Measurements from ENCODE around the gene ATP2A2. TPM values are rescaled to one million over a fixed set of nuclear protein-coding genes. Genes with fewer than 3 reads are reported as not detected.

ATP2A2 gene
- total and polyA plus RNA-seq, 2 experiments from 2014 or later, result 47.2 to 225 TPM

GRCh38 chr12:110244829-110245228 lies 36.2 kb upstream of the ATP2A2 start:
- DNase-seq (ENCODE audit: low spot score) (peak; percentile 87), ATAC-seq (peak; percentile 95)
- no peaks in the 10 kb centered on the region for H3K79me2 ChIP-seq (replicated peaks; ENCODE audit: insufficient read depth)
- no peaks in the 10 kb centered on the region for H3K36me3 ChIP-seq (ENCODE audit: insufficient read depth)
- no peak overlapping the region for H3K4me3 ChIP-seq
- H2AFZ ChIP-seq, result no peak overlapping the region
- peaks cover 4% of the 10 kb centered on the region; the same call in 1 of the 2 replicates for H3F3A ChIP-seq (replicated peaks; ENCODE audit: low read depth)
- no peak overlapping the region for H3K4me3 Mint-ChIP-seq
- 0 out of 2 replicates have a peak, but pooled peaks cover 3% of the 10 kb centered on the region for H3K9me2 ChIP-seq (ENCODE audit: insufficient read depth)
- TF ChIP-seq EZH2phosphoT487 (IDR thresholded peaks at IDR 0.05; ENCODE audit: unreplicated experiment) (no peak), STAT1 (IDR thresholded peaks at IDR 0.05; ENCODE audit: unreplicated experiment) (no peak), JUNB (IDR thresholded peaks at IDR 0.05; ENCODE audit: unreplicated experiment) (no peak), CTCF (conservative IDR thresholded peaks at IDR 0.05; ENCODE audit: low read depth in 2 of 2) (no peak), ZNF331 (CRISPR knock-in tag; IDR thresholded peaks at IDR 0.05; ENCODE audit: low read depth) (no peak)
- 0 out of 2 replicates have a peak overlapping the region, but pooled peaks have one; percentile 60 for H3K27ac ChIP-seq (ENCODE audit: low read depth)
- peaks cover 5% of the 10 kb centered on the region; the same call in 1 of the 2 replicates for H3K4me1 ChIP-seq (ENCODE audit: insufficient read depth)
- peaks cover 15% of the 10 kb centered on the region for H3K27me3 Mint-ChIP-seq (ENCODE audit: insufficient read depth, low read depth, poor library complexity)
- no peak overlapping the region for H3K27ac Mint-ChIP-seq
- peak overlapping the region; percentile 58 for H3K4me2 ChIP-seq
- H3K36me3 Mint-ChIP-seq (ENCODE audit: low read depth), result no peaks in the 10 kb centered on the region
- H4K20me1 ChIP-seq (replicated peaks; ENCODE audit: insufficient read depth), result no peaks in the 10 kb centered on the region
- H3K27me3 ChIP-seq (ENCODE audit: insufficient read depth), result no peaks in the 10 kb centered on the region
- no peaks in the 10 kb centered on the region for H3K9me3 Mint-ChIP-seq
- H3K4me1 Mint-ChIP-seq, result peaks cover 25% of the 10 kb centered on the region

GRCh38 chr12:110245369-110245772 lies 35.7 kb upstream of the ATP2A2 start:
- Histone ChIP-seq H3K4me3 (no peak overlapping the region), H3K27me3 (ENCODE audit: insufficient read depth) (no peaks in the 10 kb centered on the region), H4K20me1 (replicated peaks; ENCODE audit: insufficient read depth) (no peaks in the 10 kb centered on the region), H3K36me3 (ENCODE audit: insufficient read depth) (no peaks in the 10 kb centered on the region), H3K4me2 (peak overlapping the region; percentile 58), H3F3A (replicated peaks; ENCODE audit: low read depth) (peaks cover 4% of the 10 kb centered on the region; the same call in 1 of the 2 replicates), H3K27ac (ENCODE audit: low read depth) (no peak overlapping the region), H3K4me1 (ENCODE audit: insufficient read depth) (peaks cover 5% of the 10 kb centered on the region; the same call in 1 of the 2 replicates), H2AFZ (no peak overlapping the region; the same call in 1 of the 2 replicates), H3K9me2 (ENCODE audit: insufficient read depth) (0 out of 2 replicates have a peak, but pooled peaks cover 3% of the 10 kb centered on the region), H3K79me2 (replicated peaks; ENCODE audit: insufficient read depth) (no peaks in the 10 kb centered on the region)
- Mint-ChIP-seq H3K27me3 (ENCODE audit: insufficient read depth, low read depth, poor library complexity) (peaks cover 15% of the 10 kb centered on the region), H3K9me3 (no peaks in the 10 kb centered on the region), H3K4me3 (no peak overlapping the region), H3K27ac (no peak overlapping the region; the same call in 1 of the 2 replicates), H3K36me3 (ENCODE audit: low read depth) (no peaks in the 10 kb centered on the region), H3K4me1 (peaks cover 27% of the 10 kb centered on the region)
- no peak for TF ChIP-seq ZNF114 (CRISPR knock-in tag; IDR thresholded peaks at IDR 0.05)
- peak; percentile 62 to 78 for TF ChIP-seq CTCF (conservative IDR thresholded peaks at IDR 0.05; ENCODE audit: low read depth in 2 of 2)
- no peak for TF ChIP-seq ETS1 (IDR thresholded peaks at IDR 0.05)
- TF ChIP-seq EZH2phosphoT487 (IDR thresholded peaks at IDR 0.05; ENCODE audit: unreplicated experiment), result no peak
- TF ChIP-seq REST (IDR thresholded peaks at IDR 0.05; ENCODE audit: unreplicated experiment), result peak; percentile 51
- DNase-seq (ENCODE audit: low spot score) (peak; percentile 73), ATAC-seq (peak; percentile 83)
